ENCODE measurements around the gene PRAMEF8. TPM values are rescaled to one million over a fixed set of nuclear protein-coding genes. Genes with fewer than 3 reads are reported as not detected.
"Not testable (repeated sequence)": the region's sequence is repeated elsewhere in the genome, so short reads cannot be mapped to it uniquely, and the experiment has no call there.

PRAMEF8 gene
- total and polyA plus RNA-seq, 8 donors: not detected

- intact Hi-C loops (cut with DNase I); ATAC-seq: not testable (repeated sequence)
Observed at GRCh38 chr1:13245841-13246553, 38.9 kb downstream of the PRAMEF8 start.

DNA sequence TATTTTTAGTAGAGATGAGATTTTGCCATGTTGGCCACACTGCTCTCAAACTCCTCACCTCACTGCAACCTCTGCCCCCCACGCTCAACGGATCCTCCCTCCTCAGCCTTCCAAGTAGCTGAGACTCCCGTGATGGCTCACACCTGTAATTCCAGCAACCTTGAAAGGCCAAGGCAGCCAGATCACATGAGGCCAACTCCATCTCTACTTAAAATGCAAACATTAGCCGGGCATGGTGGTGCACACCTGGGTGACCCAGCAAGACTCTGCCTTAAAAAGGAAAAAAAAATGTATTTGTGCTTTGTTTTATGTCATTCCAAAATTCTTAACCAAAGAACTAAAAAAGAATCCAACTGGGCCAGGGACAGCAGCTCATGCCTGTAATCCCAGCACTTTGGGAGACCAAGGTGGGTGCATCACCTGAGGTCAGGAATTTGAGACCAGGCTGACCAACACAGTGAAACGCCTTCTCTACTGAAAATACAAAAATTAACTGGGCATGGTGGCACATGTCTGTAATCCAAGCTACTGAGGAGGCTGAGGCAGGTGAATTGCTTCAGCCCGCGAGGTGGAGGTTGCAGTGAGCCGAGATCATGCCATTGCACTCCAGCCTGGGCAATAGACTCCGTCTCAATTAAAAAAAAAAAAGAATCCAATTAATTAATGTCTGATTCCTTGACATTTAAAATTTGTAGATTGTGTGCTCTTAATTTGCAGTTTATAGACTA, 41.2 kb downstream of the PRAMEF8 start:
- H3K4me1 ChIP-seq; H3K27ac ChIP-seq; H3K9me3 ChIP-seq; H3K36me3 ChIP-seq; ATAC-seq; DNase-seq; H3K4me3 ChIP-seq; intact Hi-C loops (cut with DNase I): not testable (repeated sequence)
- peaks cover 0 to 27% of the 10 kb centered on the region in 2 donors for H3K27me3 ChIP-seq

More at GRCh38 chr1:13245841-13246553, 38.9 kb downstream of the PRAMEF8 start:
- not testable (repeated sequence) for H3K9me3 ChIP-seq, DNase-seq, H3K36me3 ChIP-seq, H3K4me1 ChIP-seq, H3K27ac ChIP-seq, H3K4me3 ChIP-seq
- H3K27me3 ChIP-seq: peaks cover 0 to 20% of the 10 kb centered on the region in 2 donors

DNA sequence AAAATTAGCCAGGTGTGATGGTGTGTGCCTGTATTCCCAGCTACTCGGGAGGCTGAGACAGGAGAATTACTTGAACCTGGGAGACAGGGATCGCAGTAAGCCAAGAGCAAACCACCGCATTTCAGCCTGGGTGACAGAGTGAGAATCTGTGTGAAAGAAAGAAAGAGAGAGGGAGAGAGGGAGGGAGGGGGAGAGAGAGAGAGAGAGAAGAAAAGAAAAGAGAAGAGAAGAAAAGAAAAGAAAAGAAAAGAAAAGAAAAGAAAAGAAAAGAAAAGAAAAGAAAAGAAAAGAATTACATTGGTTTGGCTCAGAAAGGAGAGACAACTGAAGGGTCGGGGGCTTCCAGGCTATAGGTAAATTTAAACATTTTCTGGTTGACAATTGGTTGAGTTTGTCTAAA, 45.3 kb downstream of the PRAMEF8 start:
- intact Hi-C loops (cut with DNase I); ATAC-seq; H3K9me3 ChIP-seq: not testable (repeated sequence)

DNA sequence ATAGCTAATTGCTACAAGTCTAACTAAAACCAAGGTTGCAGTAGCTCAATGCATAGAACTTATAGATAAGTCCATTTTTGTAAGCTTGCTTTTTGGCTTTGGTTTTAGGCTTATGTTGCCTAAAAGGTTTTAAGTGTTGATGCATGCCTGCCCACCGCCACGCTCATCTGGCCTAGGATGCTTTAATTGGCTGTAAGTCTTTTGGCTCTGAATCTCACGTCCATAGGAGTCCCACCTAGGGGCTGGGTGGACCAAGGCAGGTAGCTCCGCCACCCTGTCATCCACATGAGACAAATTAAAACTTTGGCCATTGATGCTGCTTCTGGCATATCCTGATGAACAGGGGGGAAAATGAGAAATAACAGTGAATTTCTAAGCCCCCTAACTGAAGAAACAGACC, 47.4 kb downstream of the PRAMEF8 start:
- H3K9me3 ChIP-seq; H3K36me3 ChIP-seq; ATAC-seq; intact Hi-C loops (cut with DNase I); H3K4me1 ChIP-seq; H3K27ac ChIP-seq; DNase-seq; H3K4me3 ChIP-seq: not testable (repeated sequence)
- peaks cover 0 to 15% of the 10 kb centered on the region in 2 donors for H3K27me3 ChIP-seq

More for the DNA sequence above, 45.3 kb downstream of the PRAMEF8 start:
- DNase-seq, H3K36me3 ChIP-seq, H3K4me3 ChIP-seq, H3K4me1 ChIP-seq, H3K27ac ChIP-seq: not testable (repeated sequence)
- H3K27me3 ChIP-seq: peaks cover 0 to 28% of the 10 kb centered on the region in 2 donors

GRCh38 chr1:13234057-13234456, 50.9 kb downstream of the PRAMEF8 start:
- DNase-seq; H3K36me3 ChIP-seq; H3K4me3 ChIP-seq; ATAC-seq; intact Hi-C loops (cut with DNase I); H3K4me1 ChIP-seq; H3K27ac ChIP-seq; H3K9me3 ChIP-seq: not testable (repeated sequence)
- H3K27me3 ChIP-seq: peaks cover 0 to 20% of the 10 kb centered on the region in 2 donors

GRCh38 chr1:13232056-13232455, 52.9 kb downstream of the PRAMEF8 start:
- H3K36me3 ChIP-seq; H3K27ac ChIP-seq; H3K4me3 ChIP-seq; intact Hi-C loops (cut with DNase I); H3K4me1 ChIP-seq; DNase-seq; H3K9me3 ChIP-seq; ATAC-seq: not testable (repeated sequence)
- peaks cover 0 to 11% of the 10 kb centered on the region in 2 donors for H3K27me3 ChIP-seq

Other genes starting within 250 kb of the PRAMEF8 start
- not detected for gene PRAMEF27, start 228.6 kb downstream of the PRAMEF8 start, total RNA-seq
- not detected for gene PRAMEF27, start 228.6 kb downstream of the PRAMEF8 start, polyA plus RNA-seq (ENCODE audit: insufficient read length in 6 of 6)
- gene HNRNPCL3, start 224.4 kb downstream of the PRAMEF8 start, total RNA-seq: not detected
- under 1 TPM in 1 of 6 donors, not detected in 5; 0.28 TPM for gene HNRNPCL3, start 224.4 kb downstream of the PRAMEF8 start, polyA plus RNA-seq (ENCODE audit: insufficient read length in 6 of 6)
- gene PRAMEF25, start 214.4 kb downstream of the PRAMEF8 start, total RNA-seq: not detected
- gene PRAMEF25, start 214.4 kb downstream of the PRAMEF8 start, polyA plus RNA-seq (ENCODE audit: insufficient read length in 6 of 6): not detected
- gene HNRNPCL2, start 168.3 kb downstream of the PRAMEF8 start, total RNA-seq: not detected
- gene HNRNPCL2, start 168.3 kb downstream of the PRAMEF8 start, polyA plus RNA-seq (ENCODE audit: insufficient read length in 6 of 6): under 1 TPM in 4 of 6 donors, not detected in 2; 0.13 to 0.49 (median 0.30) TPM
- not detected for gene PRAMEF26, start 129.1 kb downstream of the PRAMEF8 start, total RNA-seq
- not detected for gene PRAMEF26, start 129.1 kb downstream of the PRAMEF8 start, polyA plus RNA-seq (ENCODE audit: insufficient read length in 6 of 6)
- gene HNRNPCL4, start 119.5 kb downstream of the PRAMEF8 start, total RNA-seq: not detected
- gene HNRNPCL4, start 119.5 kb downstream of the PRAMEF8 start, polyA plus RNA-seq (ENCODE audit: insufficient read length in 6 of 6): under 1 TPM in 4 of 6 donors, not detected in 2; 0.31 to 0.59 (median 0.38) TPM
- not detected for gene PRAMEF9, start 113.3 kb downstream of the PRAMEF8 start, total RNA-seq
- gene PRAMEF9, start 113.3 kb downstream of the PRAMEF8 start, polyA plus RNA-seq (ENCODE audit: insufficient read length in 6 of 6): not detected
- gene PRAMEF13, start 83.7 kb downstream of the PRAMEF8 start, total RNA-seq: not detected
- not detected for gene PRAMEF13, start 83.7 kb downstream of the PRAMEF8 start, polyA plus RNA-seq (ENCODE audit: insufficient read length in 6 of 6)
- gene PRAMEF18, start 59.0 kb downstream of the PRAMEF8 start, total RNA-seq: not detected
- not detected for gene PRAMEF18, start 59.0 kb downstream of the PRAMEF8 start, polyA plus RNA-seq (ENCODE audit: insufficient read length in 6 of 6)
- gene PRAMEF5, start 30.9 kb downstream of the PRAMEF8 start, total RNA-seq: not detected
- gene PRAMEF5, start 30.9 kb downstream of the PRAMEF8 start, polyA plus RNA-seq (ENCODE audit: insufficient read length in 6 of 6): not detected
- not detected for gene PRAMEF33, start 18.4 kb upstream of the PRAMEF8 start, total RNA-seq
- gene PRAMEF33, start 18.4 kb upstream of the PRAMEF8 start, polyA plus RNA-seq (ENCODE audit: insufficient read length in 6 of 6): not detected
- not detected for gene PRAMEF15, start 30.4 kb upstream of the PRAMEF8 start, total RNA-seq
- gene PRAMEF15, start 30.4 kb upstream of the PRAMEF8 start, polyA plus RNA-seq (ENCODE audit: insufficient read length in 6 of 6): not detected
- gene PRAMEF14, start 62.0 kb upstream of the PRAMEF8 start, total RNA-seq: not detected
- gene PRAMEF14, start 62.0 kb upstream of the PRAMEF8 start, polyA plus RNA-seq (ENCODE audit: insufficient read length in 6 of 6): not detected
- not detected for gene PRAMEF19, start 86.8 kb upstream of the PRAMEF8 start, total RNA-seq
- not detected for gene PRAMEF19, start 86.8 kb upstream of the PRAMEF8 start, polyA plus RNA-seq (ENCODE audit: insufficient read length in 6 of 6)
- gene PRAMEF17, start 104.5 kb upstream of the PRAMEF8 start, total RNA-seq: not detected
- not detected for gene PRAMEF17, start 104.5 kb upstream of the PRAMEF8 start, polyA plus RNA-seq (ENCODE audit: insufficient read length in 6 of 6)
- not detected for gene PRAMEF20, start 125.3 kb upstream of the PRAMEF8 start, total RNA-seq
- gene PRAMEF20, start 125.3 kb upstream of the PRAMEF8 start, polyA plus RNA-seq (ENCODE audit: insufficient read length in 6 of 6): not detected
- not detected for gene LRRC38, start 228.9 kb upstream of the PRAMEF8 start, total RNA-seq
- not detected for gene LRRC38, start 228.9 kb upstream of the PRAMEF8 start, polyA plus RNA-seq (ENCODE audit: insufficient read length in 6 of 6)

Measured in left lung (tissue), 10 donors.